Gastrocnemius medialis (tissue), 4 donors: Measurements from ENCODE around the gene CFAP65. TPM values are rescaled to one million over a fixed set of nuclear protein-coding genes. Genes with fewer than 3 reads are reported as not detected.
A peak's percentile ranks its signal among the peaks of the same experiment; 100 is the strongest.

Source experiments
- ATAC-seq, 2 donors: fragments of 150-250 bp; one replicate each; pipeline ENCODE4 v1.9.1; 2016
- DNase-seq, 2 donors: peaks; one replicate each; pipeline ENCODE4 v3.0.0-alpha.2; 2019
- H3K27ac ChIP-seq, 4 donors: fragments of 200-600 bp; sonication (generic); 1 replicate in 1 of 4; 2 replicates in 3 of 4; pipeline ENCODE4 v1.5.1; 2016 to 2018; ENCODE audit warnings: mild to moderate bottlenecking in 2 of 4, moderate library complexity in 1 of 4
- H3K27me3 ChIP-seq, 3 donors: fragments of 200-600 bp; sonication (generic) in 2 of 3; 1 replicate in 1 of 3; 2 replicates in 2 of 3; pipeline versions ENCODE4 v1.5.1 to v1.6.0; 2016 to 2019; ENCODE audit warnings: mild to moderate bottlenecking in 1 of 3, moderate library complexity in 1 of 3
- H3K36me3 ChIP-seq, 2 donors: fragments of 200-600 bp; sonication (generic) in 1 of 2; one replicate each; pipeline ENCODE4 v1.5.1; 2017 to 2018
- H3K4me1 ChIP-seq, 2 donors: fragments of 200-600 bp; sonication (generic) in 1 of 2; one replicate each; pipeline ENCODE4 v1.5.1; 2016 to 2017; ENCODE audit warnings: mild to moderate bottlenecking in 2 of 2
- H3K4me3 ChIP-seq, 4 donors: fragments of 200-600 bp; sonication (generic) in 3 of 4; 1 replicate in 1 of 4; 2 replicates in 3 of 4; pipeline ENCODE4 v1.5.1; 2016 to 2019; ENCODE audit warnings: mild to moderate bottlenecking in 2 of 4
- H3K9me3 ChIP-seq, 3 donors: fragments of 200-600 bp; sonication (generic) in 2 of 3; 1 replicate in 1 of 3; 2 replicates in 2 of 3; pipeline ENCODE4 v1.5.1; 2016 to 2019
- CTCF ChIP-seq, 5 experiments: fragments of 450-650 bp in 3 of 5; fragments of 200-600 bp in 2 of 5; sonication (generic) in 2 of 5; IDR thresholded peaks in 4 of 5; conservative IDR thresholded peaks in 1 of 5; 1 replicate in 4 of 5; 2 replicates in 1 of 5; pipeline ENCODE4 v1.5.1; 2016 to 2019; ENCODE audit warnings: antibody characterized with exemption in 5 of 5, mild to moderate bottlenecking in 3 of 5, moderate library complexity in 3 of 5
- POLR2A ChIP-seq, 2 donors: fragments of 450-650 bp; IDR thresholded peaks; one replicate each; pipeline ENCODE4 v1.6.1; 2017; ENCODE audit warnings: antibody characterized with exemption in 2 of 2, mild to moderate bottlenecking in 2 of 2, moderate library complexity in 2 of 2
- in situ Hi-C, 4 donors: fragments of 200-750 bp; cut with MboI; loops; one replicate each; pipeline versions ENCODE4 v1.15.0 to v1.8.0; 2017; ENCODE audit warnings: low sequenced_read_pairs in 4 of 4
- intact Hi-C: fragments of 100-400 bp; cut with DNase I; formaldehyde crosslinking; loops from one replicate; pipeline ENCODE4 v1.15.1; 2023; ENCODE audit warnings: low total_unique reads
- total RNA-seq, 4 donors: library from RNA; depleted of rRNA; stranded (reverse); fragments of >200 nt; gene quantifications; one replicate each; pipeline versions ENCODE4 v1.1.0 to v1.2.3, GENCODE V29; 2016

CFAP65 gene
- total RNA-seq, 4 donors from 2014 or later: 0.09 TPM; not detected in 3

DNA sequence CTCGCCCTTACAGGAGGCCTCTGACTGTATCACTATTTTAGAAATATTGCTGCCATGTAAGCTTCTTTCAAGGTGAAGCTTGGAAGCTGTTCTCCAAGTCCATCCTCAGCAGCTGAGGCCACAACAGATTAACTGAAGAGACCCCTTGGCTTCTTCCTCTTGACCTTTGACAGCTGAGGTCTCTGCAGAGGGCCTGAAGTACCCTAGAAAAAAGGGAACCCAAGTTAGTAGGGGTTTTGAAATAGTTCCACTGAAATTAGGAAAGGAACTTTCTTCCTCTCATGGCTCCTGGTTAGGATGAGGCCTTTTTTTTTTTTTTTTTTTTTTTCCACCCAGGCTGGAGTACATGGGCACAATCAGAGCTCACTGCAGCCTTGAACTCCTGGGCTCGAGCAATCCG lies 34.9 kb upstream of the CFAP65 start:
- Histone ChIP-seq H3K27me3 (no peaks in the 10 kb centered on the region), H3K9me3 (no peaks in the 10 kb centered on the region), H3K36me3 (peaks cover 0 to 43% of the 10 kb centered on the region in 2 donors), H3K4me3 (no peak overlapping the region), H3K27ac (no peak overlapping the region), H3K4me1 (no peaks in the 10 kb centered on the region)
- intact Hi-C loops (no loop called here), in situ Hi-C loops (no loop called here)
- ATAC-seq: no peak
- DNase-seq: no peak
- TF ChIP-seq CTCF (IDR thresholded peaks at IDR 0.05 in 4 of 5, conservative IDR thresholded peaks at IDR 0.05 in 1 of 5) (no peak), POLR2A (IDR thresholded peaks at IDR 0.05) (no peak)

DNA sequence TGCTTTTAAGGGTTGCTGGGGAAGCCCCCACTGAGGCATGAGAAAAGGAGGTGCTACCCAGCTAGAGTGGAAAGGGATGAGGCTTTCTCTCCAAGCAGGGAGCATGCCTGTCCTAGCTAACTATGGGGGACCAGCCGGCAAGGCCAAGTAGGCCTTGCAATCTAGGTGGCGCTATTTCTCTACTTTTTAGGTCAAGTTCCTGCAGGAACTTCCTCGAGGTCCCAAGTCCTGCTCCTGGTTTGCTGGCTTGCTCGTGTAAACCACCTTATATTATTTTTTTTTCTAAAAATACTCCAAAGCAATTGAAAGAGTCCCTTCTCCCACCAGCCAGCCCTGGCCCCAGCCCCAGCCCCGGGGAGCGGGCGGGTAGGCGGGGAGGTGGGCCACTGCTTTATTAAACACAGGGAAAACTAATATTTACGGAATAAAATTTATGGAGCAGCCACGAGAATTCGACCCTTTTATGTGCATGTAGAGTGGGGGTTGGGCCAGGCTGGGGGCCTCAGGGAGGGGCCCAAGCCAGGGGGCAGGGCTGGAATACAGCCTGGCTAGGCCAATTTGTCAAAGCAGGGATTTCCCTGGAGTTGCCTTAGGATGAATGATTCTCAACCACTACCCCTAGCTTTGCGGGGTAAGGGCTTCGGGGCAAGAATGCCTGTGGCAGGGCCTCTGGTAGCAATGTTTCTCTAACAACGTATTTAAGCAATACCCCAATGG lies 32.3 kb upstream of the CFAP65 start:
- H3K36me3 ChIP-seq: peaks cover 0 to 43% of the 10 kb centered on the region in 2 donors
- no peak overlapping the region for H3K27ac ChIP-seq
- in situ Hi-C loops (loop anchor here in 1 of 4 donors (25.0 kb wide), 1 partner anchor 239 kb away; the partner anchor contains the start of gene PTPRN), intact Hi-C loops (no loop called here)
- DNase-seq (no peak), ATAC-seq (no peak)
- TF ChIP-seq CTCF (IDR thresholded peaks at IDR 0.05 in 4 of 5, conservative IDR thresholded peaks at IDR 0.05 in 1 of 5) (peak in 4 of 5 experiments; percentile 19 to 55 (median 25)), POLR2A (IDR thresholded peaks at IDR 0.05) (no peak)
- no peaks in the 10 kb centered on the region for H3K27me3 ChIP-seq
- H3K4me1 ChIP-seq: no peaks in the 10 kb centered on the region
- H3K9me3 ChIP-seq: no peaks in the 10 kb centered on the region
- no peak overlapping the region for H3K4me3 ChIP-seq

- DNase-seq (no peak), ATAC-seq (no peak)
- intact Hi-C loops: no loop called here
- H3K4me3 ChIP-seq: no peak overlapping the region
- H3K4me1 ChIP-seq: no peaks in the 10 kb centered on the region
- TF ChIP-seq CTCF (IDR thresholded peaks at IDR 0.05 in 4 of 5, conservative IDR thresholded peaks at IDR 0.05 in 1 of 5) (no peak), POLR2A (IDR thresholded peaks at IDR 0.05) (no peak)
- H3K27ac ChIP-seq: no peak overlapping the region
- no peaks in the 10 kb centered on the region for H3K27me3 ChIP-seq
- in situ Hi-C loops: loop anchor here in 1 of 4 donors (25.0 kb wide), 1 partner anchor 240 kb away; the partner anchor contains the start of gene PTPRN
- no peaks in the 10 kb centered on the region for H3K9me3 ChIP-seq
- peaks cover 0 to 41% of the 10 kb centered on the region in 2 donors for H3K36me3 ChIP-seq
Observed at GRCh38 chr2:219072741-219073250, 31.5 kb upstream of the CFAP65 start.

- H3K36me3 ChIP-seq: peaks cover 0 to 25% of the 10 kb centered on the region in 2 donors
- H3K27me3 ChIP-seq: no peaks in the 10 kb centered on the region
- TF ChIP-seq CTCF (IDR thresholded peaks at IDR 0.05 in 4 of 5, conservative IDR thresholded peaks at IDR 0.05 in 1 of 5) (no peak), POLR2A (IDR thresholded peaks at IDR 0.05) (no peak)
- no peak overlapping the region for H3K4me3 ChIP-seq
- in situ Hi-C loops: loop anchor here in 1 of 4 donors (25.0 kb wide), 1 partner anchor 241 kb away; the partner anchor contains the start of gene PTPRN
- ATAC-seq: no peak
- H3K9me3 ChIP-seq: no peaks in the 10 kb centered on the region
- H3K4me1 ChIP-seq: no peaks in the 10 kb centered on the region
- H3K27ac ChIP-seq: no peak overlapping the region
- intact Hi-C loops: no loop called here
- DNase-seq: no peak
Observed at GRCh38 chr2:219071131-219071816, 30.0 kb upstream of the CFAP65 start.
